HG03520 (cell line): ENCODE measurements around the gene TNRC18.
"Not testable (repeated sequence)": the region's sequence is repeated elsewhere in the genome, so short reads cannot be mapped to it uniquely, and the experiment has no call there.

ENCODE experiments used
- ATAC-seq: cut with Tn5 transposase; IDR thresholded peaks from one replicate; pipeline ENCODE4 v1.9.1; 2021; ENCODE audit warnings: mild to moderate bottlenecking, moderate library complexity; ENCODE audit not compliant: unreplicated experiment

Gene TNRC18

DNA sequence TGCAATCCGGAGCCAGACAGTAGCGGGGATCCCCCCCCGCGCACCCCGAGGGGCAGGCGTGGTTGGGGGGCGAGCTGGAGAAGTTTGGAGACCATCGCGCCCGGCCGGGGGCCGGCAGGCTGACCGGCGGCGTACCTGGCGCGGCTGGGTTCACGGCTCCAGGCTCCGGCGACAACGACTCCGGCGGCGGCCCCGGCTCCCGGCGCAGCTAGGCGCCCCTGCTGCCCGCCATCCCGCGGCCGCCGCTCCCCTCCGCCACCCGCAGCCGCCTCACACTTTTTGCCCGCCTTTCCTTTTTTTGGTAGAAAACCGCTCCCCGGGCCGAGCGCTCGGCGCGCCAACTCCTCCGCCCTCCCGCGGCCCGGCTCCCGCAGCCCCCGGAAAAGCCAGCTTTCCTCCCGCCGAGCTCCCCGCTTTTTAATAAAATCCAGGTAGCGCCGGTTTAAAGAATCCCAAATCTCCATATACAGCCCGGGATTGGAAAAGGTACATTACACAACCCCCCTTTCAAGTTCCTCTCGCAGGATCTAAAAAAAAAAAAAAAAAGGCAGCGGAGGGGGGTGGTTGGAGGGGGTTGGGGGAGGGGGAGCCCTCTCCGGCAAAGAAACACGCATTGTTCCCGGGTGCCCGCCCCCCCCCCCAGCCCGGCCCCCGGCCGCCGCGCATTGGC is at the start of gene TNRC18:
Gene TNRC18 (minus strand): TSS at position 529 of the 670 bp plus-strand sequence. CDS start 2,588 bp downstream, outside the sequence.
- no peak for ATAC-seq

GRCh38 chr7:5472432-5473315 is 49.0 kb upstream of the TNRC18 start:
- no peak for ATAC-seq

DNA sequence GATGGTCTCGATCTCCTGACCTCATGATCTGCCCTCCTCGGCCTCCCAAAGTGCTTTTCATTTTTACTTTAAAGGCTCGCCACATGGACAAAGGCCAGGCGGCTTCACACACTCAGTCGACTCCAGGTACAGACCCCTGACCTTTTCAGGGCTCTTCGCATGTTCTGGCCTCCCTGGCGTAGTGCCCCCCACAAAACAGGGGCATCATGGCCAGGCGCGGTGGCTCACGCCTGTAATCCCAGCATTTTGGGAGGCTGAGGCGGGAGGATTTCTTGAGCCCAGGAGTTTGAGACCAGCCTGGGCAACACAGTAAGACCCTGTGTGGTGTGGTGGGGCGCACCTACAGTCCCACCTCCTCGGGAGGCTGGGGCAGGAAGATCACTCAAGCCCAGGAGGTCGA is 48.0 kb upstream of the TNRC18 start:
- not testable (repeated sequence) for ATAC-seq

GRCh38 chr7:5470816-5471215 is 47.2 kb upstream of the TNRC18 start:
- ATAC-seq: no peak

DNA sequence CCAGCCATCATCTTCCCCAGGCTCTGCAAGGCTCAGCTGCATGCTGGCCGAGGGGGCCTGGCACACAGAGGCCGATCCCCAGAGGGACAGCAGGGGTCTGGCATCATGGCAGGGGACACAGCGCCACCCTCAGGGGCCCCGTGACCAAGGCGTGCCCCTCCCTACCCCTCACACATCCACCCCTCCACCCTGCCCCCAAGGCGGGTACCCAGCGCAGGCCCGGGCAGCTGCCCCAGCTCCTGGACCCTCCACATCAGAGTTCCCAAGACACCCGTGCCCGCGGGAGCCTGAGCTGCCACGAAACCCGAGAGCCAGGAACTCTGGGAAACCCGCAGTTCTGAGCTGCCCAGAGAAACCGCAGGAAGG is 46.5 kb upstream of the TNRC18 start:
- ATAC-seq: no peak

GRCh38 chr7:5469375-5470166 is 45.9 kb upstream of the TNRC18 start:
- no peak for ATAC-seq

DNA sequence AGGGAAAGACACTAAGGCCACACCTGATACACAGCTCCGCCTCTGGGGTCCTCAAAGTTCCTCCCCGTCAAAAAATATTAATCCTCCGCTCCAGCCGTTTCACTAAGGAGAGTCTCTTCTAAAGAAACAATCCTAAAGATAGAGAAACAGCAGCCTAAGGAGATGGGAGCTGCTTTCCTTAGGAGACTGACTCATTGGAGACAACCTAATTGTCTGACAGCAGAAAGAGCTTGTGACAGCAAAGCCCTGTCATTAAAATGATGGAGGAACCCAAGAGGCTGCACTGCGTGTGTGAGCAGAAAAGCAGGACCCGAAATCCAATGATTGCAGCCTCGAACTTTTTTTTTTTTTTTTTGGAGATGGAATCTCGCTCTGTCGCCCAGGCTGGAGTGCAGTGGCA is 44.0 kb upstream of the TNRC18 start:
- no peak for ATAC-seq

DNA sequence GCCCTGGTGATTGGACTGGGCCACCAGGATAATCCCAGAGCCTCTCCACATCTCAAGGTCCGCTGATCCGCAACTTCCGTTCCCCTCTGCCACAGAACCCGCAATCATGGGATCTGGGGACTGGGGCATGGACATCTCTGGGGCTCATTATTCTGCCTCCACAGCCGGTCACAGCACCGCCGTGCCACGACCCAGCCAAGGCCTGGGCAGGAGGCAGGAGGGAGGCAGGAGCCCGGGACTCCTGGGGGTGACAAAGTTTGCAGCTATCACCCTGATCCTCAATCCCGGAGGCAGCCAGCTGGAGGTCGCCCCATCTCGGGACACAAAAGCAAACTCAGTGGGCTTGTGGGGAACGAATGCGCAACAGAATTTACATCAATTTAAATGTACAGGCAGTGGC is 42.9 kb upstream of the TNRC18 start:
- no peak for ATAC-seq

DNA sequence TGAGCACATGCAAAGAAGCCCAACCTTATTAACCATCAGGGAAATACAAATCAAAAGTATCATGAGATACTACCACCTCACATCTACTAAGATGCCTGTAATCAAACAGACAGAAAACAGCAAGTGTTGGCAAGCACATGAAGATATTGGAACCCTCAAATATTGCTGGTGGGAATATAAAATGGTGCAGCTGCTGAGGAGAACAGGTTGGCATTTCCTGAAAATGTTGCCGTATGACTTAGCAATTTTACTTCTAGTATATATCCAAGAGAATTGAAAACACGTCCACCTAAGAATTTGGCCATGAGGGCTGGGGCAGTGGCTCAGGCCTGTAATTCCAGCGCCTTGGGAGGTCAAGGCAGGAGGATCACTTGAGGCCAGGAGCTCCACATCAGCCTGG is 39.4 kb upstream of the TNRC18 start:
- no peak for ATAC-seq

GRCh38 chr7:5462216-5462615 is 38.6 kb upstream of the TNRC18 start:
- ATAC-seq: no peak

GRCh38 chr7:5458921-5459480 is 35.4 kb upstream of the TNRC18 start:
- no peak for ATAC-seq

DNA sequence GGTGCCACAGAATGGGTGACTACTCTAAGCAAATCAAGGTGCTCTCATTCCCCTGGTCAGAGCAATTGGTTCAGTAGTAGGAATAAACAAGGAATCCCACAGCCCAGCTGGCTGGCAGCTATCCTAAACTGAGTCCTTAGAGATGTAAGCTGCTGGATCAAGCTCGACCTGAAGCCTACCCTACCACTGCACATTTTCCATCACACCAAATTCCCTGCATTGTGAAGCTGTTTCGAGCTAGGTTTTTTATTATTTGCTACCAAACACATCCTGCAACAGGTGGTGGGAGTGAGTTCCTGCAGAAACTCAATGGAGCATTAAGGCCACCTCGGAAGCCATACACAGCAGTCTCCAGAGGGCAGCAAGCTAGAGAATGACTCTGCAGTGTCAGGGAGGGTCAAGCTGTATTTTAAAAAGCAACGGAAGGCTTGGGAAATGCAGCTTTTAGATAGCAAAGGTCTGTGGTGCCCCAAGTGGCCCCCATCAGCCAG is 33.7 kb upstream of the TNRC18 start:
- ATAC-seq: no peak

GRCh38 chr7:5456409-5456808 is 32.8 kb upstream of the TNRC18 start:
- no peak for ATAC-seq

GRCh38 chr7:5455581-5456219 is 32.1 kb upstream of the TNRC18 start:
- ATAC-seq: no peak

DNA sequence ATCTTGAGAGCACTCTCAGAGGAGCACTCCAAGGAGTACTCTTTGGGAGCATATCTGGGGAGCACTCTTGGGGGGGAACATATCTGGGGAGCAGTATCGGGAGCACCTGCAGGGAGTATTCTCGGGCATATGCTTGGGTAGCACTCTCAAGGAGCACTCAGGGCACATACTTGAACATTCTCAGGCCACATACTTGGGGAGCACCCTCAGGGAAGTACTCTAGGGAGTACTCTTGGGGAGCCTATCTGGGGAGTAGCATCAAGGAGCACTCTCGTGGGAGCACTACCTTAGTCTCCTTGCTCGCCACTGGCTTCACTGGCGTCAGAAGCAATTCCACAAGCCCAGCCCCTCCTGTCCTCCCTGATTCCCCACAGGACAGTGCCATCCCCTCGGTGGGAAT is 31.5 kb upstream of the TNRC18 start:
- ATAC-seq: no peak

DNA sequence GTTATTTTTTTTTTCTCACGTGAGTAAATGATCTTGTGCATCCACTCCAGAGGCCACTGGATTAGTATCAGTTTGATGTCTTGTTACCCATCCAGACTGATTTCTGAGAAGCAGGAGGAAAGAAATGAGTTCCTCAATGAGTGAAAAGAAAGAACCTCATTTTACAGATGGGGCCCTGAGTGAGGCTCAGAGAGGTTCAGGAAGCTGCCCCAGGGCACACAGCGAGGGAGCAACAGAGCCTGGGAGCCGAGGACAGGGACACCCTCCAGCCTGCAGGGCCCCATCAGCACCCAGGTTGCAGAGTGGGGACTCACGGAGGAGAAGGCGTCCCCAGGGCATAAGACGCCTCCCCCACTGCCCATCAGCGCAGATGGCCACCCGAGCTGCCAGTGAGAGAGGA is 30.9 kb upstream of the TNRC18 start:
- no peak for ATAC-seq

DNA sequence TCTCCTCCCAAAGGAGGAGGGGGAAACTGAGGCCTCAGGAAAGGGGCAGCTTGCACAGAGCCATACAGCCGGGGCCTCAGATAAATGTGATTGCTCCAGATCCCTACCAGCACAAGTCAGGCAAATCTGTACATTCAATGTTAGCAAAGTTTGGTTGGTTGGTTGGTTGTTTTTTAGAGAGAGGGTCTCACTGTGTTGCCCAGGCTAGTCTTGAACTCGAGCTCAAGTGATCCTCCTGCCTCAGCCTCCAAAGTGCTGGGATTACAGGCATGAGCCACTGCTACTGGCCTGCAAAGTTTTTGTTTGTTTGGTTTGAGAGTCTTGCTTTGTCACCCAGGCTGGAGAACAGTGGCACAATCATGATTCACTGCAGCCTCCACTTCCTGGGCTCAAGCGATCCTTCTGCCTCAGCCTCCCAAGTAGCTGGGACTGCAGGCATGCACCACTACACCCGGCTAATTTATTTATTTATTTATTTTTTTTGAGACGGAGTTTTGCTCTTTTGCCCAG is 30.0 kb upstream of the TNRC18 start:
- ATAC-seq: no peak

GRCh38 chr7:5452937-5453540 is 29.4 kb upstream of the TNRC18 start:
- no peak for ATAC-seq

- no peak for ATAC-seq
Observed at GRCh38 chr7:5452470-5452899, 28.9 kb upstream of the TNRC18 start.

DNA sequence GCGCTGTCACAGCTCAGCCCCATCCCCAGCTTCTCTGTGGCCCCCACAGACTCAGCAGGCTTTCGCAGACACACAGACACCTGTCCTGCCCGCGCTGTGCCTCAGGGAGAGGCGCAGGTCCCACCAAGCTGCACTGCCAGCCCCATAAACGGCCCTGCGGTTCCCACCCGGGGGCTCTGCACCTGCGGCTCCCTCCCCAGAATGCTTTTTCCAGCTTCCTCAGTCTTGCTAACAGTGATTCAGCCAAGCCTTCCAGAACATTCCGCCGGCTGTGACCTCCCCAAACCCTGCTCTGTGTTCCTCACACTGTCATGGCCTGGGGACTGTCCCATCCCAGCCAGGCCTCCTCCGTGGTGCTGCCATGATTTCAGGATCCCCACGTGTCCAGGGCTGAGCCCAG is 27.8 kb upstream of the TNRC18 start:
- ATAC-seq: no peak
